Measurements from ENCODE around the gene SLC2A13.

Gene SLC2A13

GRCh38 chr12:40015345-40015744, 90.5 kb downstream of the SLC2A13 start:
- H3K27me3 ChIP-seq: no peaks in the 10 kb centered on the region
- no peak overlapping the region for H3K4me2 ChIP-seq
- no peak overlapping the region for H3K9ac ChIP-seq
- no peaks in the 10 kb centered on the region for H3K36me3 ChIP-seq
- no peaks in the 10 kb centered on the region for H3K9me3 ChIP-seq (replicated peaks in 1 of 11)
- no peak overlapping the region for H3K4me3 ChIP-seq
- H3K4me1 ChIP-seq: peaks cover 0 to 13% (median 8%) of the 10 kb centered on the region in 10 experiments; a peak in 13 of 20 replicates
- H4K20me1 ChIP-seq: no peaks in the 10 kb centered on the region
- no peak for TF ChIP-seq Cebpa-rat (IDR thresholded peaks at IDR 0.05)
- no peak overlapping the region for H3K27ac ChIP-seq

GRCh38 chr12:40013847-40014246, 92.0 kb downstream of the SLC2A13 start:
- Histone ChIP-seq H3K36me3 (no peaks in the 10 kb centered on the region), H3K9ac (no peak overlapping the region), H3K9me3 (replicated peaks in 1 of 11) (no peaks in the 10 kb centered on the region), H3K4me3 (no peak overlapping the region), H3K27ac (no peak overlapping the region), H3K27me3 (no peaks in the 10 kb centered on the region), H3K4me2 (no peak overlapping the region), H4K20me1 (no peaks in the 10 kb centered on the region), H3K4me1 (peaks cover 0 to 13% (median 8%) of the 10 kb centered on the region in 10 experiments; a peak in 13 of 20 replicates)
- TF ChIP-seq Cebpa-rat (IDR thresholded peaks at IDR 0.05): no peak

- H4K20me1 ChIP-seq: no peaks in the 10 kb centered on the region
- H3K9me3 ChIP-seq (replicated peaks in 1 of 11): no peaks in the 10 kb centered on the region
- no peaks in the 10 kb centered on the region for H3K36me3 ChIP-seq
- H3K4me3 ChIP-seq: no peak overlapping the region
- no peak overlapping the region for H3K9ac ChIP-seq
- H3K4me1 ChIP-seq: peaks cover 0 to 13% (median 8%) of the 10 kb centered on the region in 10 experiments; a peak in 13 of 20 replicates
- no peaks in the 10 kb centered on the region for H3K27me3 ChIP-seq
- no peak overlapping the region for H3K4me2 ChIP-seq
- TF ChIP-seq Cebpa-rat (IDR thresholded peaks at IDR 0.05): no peak
- H3K27ac ChIP-seq: no peak overlapping the region
These were observed 92.6 kb downstream of the SLC2A13 start for GRCh38 chr12:40013292-40013691.

- H3K27ac ChIP-seq: no peak overlapping the region
- no peaks in the 10 kb centered on the region for H3K36me3 ChIP-seq
- H3K4me2 ChIP-seq: no peak overlapping the region
- no peak overlapping the region for H3K4me3 ChIP-seq
- peaks cover 0 to 13% (median 8%) of the 10 kb centered on the region in 10 experiments; a peak in 13 of 20 replicates for H3K4me1 ChIP-seq
- H3K27me3 ChIP-seq: no peaks in the 10 kb centered on the region
- TF ChIP-seq Cebpa-rat (IDR thresholded peaks at IDR 0.05): no peak
- no peaks in the 10 kb centered on the region for H4K20me1 ChIP-seq
- H3K9me3 ChIP-seq (replicated peaks in 1 of 11): no peaks in the 10 kb centered on the region
- no peak overlapping the region for H3K9ac ChIP-seq
These were observed 93.2 kb downstream of the SLC2A13 start for GRCh38 chr12:40012711-40013110.

GRCh38 chr12:40011775-40012129, 94.1 kb downstream of the SLC2A13 start:
- no peak for TF ChIP-seq Cebpa-rat (IDR thresholded peaks at IDR 0.05)
- Histone ChIP-seq H3K27ac (no peak overlapping the region), H4K20me1 (no peaks in the 10 kb centered on the region), H3K36me3 (no peaks in the 10 kb centered on the region), H3K4me3 (no peak overlapping the region), H3K9ac (no peak overlapping the region), H3K4me1 (peaks cover 0 to 7% (median 4%) of the 10 kb centered on the region in 10 experiments; a peak in 12 of 20 replicates), H3K9me3 (replicated peaks in 1 of 11) (no peaks in the 10 kb centered on the region), H3K27me3 (no peaks in the 10 kb centered on the region), H3K4me2 (peak overlapping the region in 2 of 11 experiments; percentile 8 to 43; a peak in 1 of 22 replicates)

- no peaks in the 10 kb centered on the region for H3K36me3 ChIP-seq
- no peak overlapping the region for H3K4me3 ChIP-seq
- no peak overlapping the region for H3K9ac ChIP-seq
- H3K9me3 ChIP-seq (replicated peaks in 1 of 11): no peaks in the 10 kb centered on the region
- H3K4me1 ChIP-seq: peaks cover 0 to 7% (median 0%) of the 10 kb centered on the region in 10 experiments; a peak in 4 of 20 replicates
- no peak for TF ChIP-seq Cebpa-rat (IDR thresholded peaks at IDR 0.05)
- H3K27me3 ChIP-seq: no peaks in the 10 kb centered on the region
- no peaks in the 10 kb centered on the region for H4K20me1 ChIP-seq
- peak overlapping the region in 2 of 11 experiments; percentile 8 to 43; a peak in 2 of 22 replicates for H3K4me2 ChIP-seq
- H3K27ac ChIP-seq: no peak overlapping the region
These were observed 94.7 kb downstream of the SLC2A13 start for GRCh38 chr12:40010899-40011774.

GRCh38 chr12:40002178-40003169, 103.4 kb downstream of the SLC2A13 start:
- peaks cover 0 to 15% (median 0%) of the 10 kb centered on the region in 11 experiments; a peak in 6 of 22 replicates for H3K36me3 ChIP-seq
- TF ChIP-seq Cebpa-rat (IDR thresholded peaks at IDR 0.05): no peak

GRCh38 chr12:40001406-40001805, 104.5 kb downstream of the SLC2A13 start:
- Histone ChIP-seq H3K9ac (no peak overlapping the region), H3K27ac (no peak overlapping the region), H3K36me3 (peaks cover 0 to 15% (median 0%) of the 10 kb centered on the region in 11 experiments; a peak in 6 of 22 replicates), H3K9me3 (replicated peaks in 1 of 11) (peaks cover 39 to 51% (median 44%) of the 10 kb centered on the region in 11 experiments), H3K4me1 (no peaks in the 10 kb centered on the region), H3K4me3 (no peak overlapping the region), H4K20me1 (no peaks in the 10 kb centered on the region), H3K27me3 (no peaks in the 10 kb centered on the region), H3K4me2 (no peak overlapping the region)
- no peak for TF ChIP-seq Cebpa-rat (IDR thresholded peaks at IDR 0.05)

More at GRCh38 chr12:40002178-40003169, 103.4 kb downstream of the SLC2A13 start:
- no peaks in the 10 kb centered on the region for H3K4me1 ChIP-seq
- no peaks in the 10 kb centered on the region for H3K27me3 ChIP-seq
- no peak overlapping the region for H3K9ac ChIP-seq
- H3K4me3 ChIP-seq: no peak overlapping the region
- H3K4me2 ChIP-seq: no peak overlapping the region
- H3K27ac ChIP-seq: no peak overlapping the region
- H4K20me1 ChIP-seq: no peaks in the 10 kb centered on the region
- peaks cover 35 to 43% (median 39%) of the 10 kb centered on the region in 11 experiments for H3K9me3 ChIP-seq (replicated peaks in 1 of 11)

GRCh38 chr12:40000884-40001283, 105.0 kb downstream of the SLC2A13 start:
- no peak for TF ChIP-seq Cebpa-rat (IDR thresholded peaks at IDR 0.05)
- H3K4me3 ChIP-seq: no peak overlapping the region
- no peaks in the 10 kb centered on the region for H3K27me3 ChIP-seq
- no peaks in the 10 kb centered on the region for H4K20me1 ChIP-seq
- H3K27ac ChIP-seq: no peak overlapping the region
- no peak overlapping the region for H3K9ac ChIP-seq
- no peaks in the 10 kb centered on the region for H3K4me1 ChIP-seq
- H3K4me2 ChIP-seq: no peak overlapping the region
- H3K36me3 ChIP-seq: peaks cover 0 to 15% (median 0%) of the 10 kb centered on the region in 11 experiments; a peak in 6 of 22 replicates
- peaks cover 43 to 54% (median 47%) of the 10 kb centered on the region in 11 experiments for H3K9me3 ChIP-seq (replicated peaks in 1 of 11)
